ENCODE results near the gene CENPN.
A peak's percentile ranks its signal among the peaks of the same experiment; 100 is the strongest.

CENPN gene, protein sequence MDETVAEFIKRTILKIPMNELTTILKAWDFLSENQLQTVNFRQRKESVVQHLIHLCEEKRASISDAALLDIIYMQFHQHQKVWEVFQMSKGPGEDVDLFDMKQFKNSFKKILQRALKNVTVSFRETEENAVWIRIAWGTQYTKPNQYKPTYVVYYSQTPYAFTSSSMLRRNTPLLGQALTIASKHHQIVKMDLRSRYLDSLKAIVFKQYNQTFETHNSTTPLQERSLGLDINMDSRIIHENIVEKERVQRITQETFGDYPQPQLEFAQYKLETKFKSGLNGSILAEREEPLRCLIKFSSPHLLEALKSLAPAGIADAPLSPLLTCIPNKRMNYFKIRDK

DNA sequence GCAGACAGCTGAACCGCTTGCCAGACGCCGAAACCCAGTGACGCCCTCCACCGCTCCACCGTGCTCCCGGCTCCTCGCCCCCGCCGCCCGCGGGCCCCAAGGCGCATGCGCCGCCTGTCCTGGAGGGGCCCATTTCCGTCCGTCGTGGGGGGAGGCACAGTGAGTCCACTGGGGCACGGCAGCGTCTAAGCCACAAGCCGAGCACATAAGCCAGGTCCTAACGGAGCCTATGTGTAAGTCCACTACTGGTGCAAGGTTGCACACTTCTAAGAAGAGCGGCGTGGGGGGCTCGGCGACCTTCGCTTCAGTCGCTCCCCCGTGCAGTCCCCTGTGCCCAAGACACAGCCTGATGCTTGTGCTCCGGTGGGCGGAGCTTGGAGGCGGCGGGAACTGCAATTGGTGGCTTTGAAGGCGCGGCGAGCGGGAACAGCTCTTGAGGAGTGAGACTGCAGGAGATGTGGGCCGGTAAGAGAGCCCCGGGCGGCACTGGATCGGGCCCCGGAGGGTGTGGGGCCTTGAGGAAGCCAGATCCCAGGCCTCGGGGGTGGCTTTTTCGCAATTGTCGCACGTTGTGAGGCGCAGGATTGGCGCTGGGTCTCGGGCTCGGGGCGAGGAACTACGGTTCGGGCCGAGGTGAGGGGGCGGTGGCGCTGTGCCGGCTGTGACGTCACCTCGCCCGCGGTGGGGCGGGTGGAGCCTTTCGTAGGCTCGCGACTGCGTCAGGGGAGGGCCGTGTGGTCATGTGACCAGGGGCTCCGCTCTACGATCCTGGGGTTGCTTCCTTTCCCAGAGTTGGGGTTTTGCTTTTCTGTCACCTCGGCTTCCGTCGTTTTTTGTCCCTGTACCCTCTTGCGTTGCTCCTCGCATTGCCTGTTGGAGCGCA, at the start of gene CENPN, which contains the start of gene CMC2:
TSS of gene CENPN (plus strand) at position 402 of the 883 bp plus-strand sequence. CDS start 4,726 bp downstream, outside the sequence.
TSS of gene CMC2 (minus strand) at position 73 of the 883 bp plus-strand sequence. CDS start 9,491 bp downstream, outside the sequence.
- no peaks in the 10 kb centered on the region for H3K9me3 ChIP-seq
- peak; percentile 93 to 98 for DNase-seq (ENCODE audit: low spot score in 2 of 2)
- H3K27me3 ChIP-seq (ENCODE audit: low read depth): no peaks in the 10 kb centered on the region
- H3K4me1 ChIP-seq: peaks cover 12% of the 10 kb centered on the region
- in situ Hi-C loops (cut with MboI; ENCODE audit: low sequenced_read_pairs): no loop called here
- H3K4me3 ChIP-seq: peak within 1 kb of the TSS; percentile 97
- H3K36me3 ChIP-seq (replicated peaks): peaks cover 10% of the 10 kb centered on the region

DNA sequence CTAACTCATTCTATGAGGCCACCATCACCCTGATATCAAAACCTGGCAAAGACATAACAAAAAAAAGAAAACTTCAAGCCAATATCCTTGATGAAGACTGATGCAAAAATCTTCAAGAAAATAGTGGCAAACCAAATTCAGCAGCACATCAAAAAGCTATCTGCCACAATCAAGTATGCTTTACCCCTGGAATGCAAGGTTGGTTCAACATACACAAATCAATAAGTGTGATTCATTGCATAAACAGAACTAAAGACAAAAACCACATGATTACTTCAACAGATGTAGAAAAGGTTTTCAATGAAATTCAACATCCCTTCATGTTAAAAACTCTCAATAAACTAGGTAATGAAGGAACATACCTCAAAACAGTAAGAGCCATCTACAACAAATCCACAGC, 48.7 kb upstream of the CENPN start:
- H3K36me3 ChIP-seq (replicated peaks): no peaks in the 10 kb centered on the region
- no peaks in the 10 kb centered on the region for H3K27me3 ChIP-seq (ENCODE audit: low read depth)
- no peaks in the 10 kb centered on the region for H3K4me1 ChIP-seq
- in situ Hi-C loops (cut with MboI; ENCODE audit: low sequenced_read_pairs): loop anchor here (25.0 kb wide), 1 partner anchor 421 kb away; the partner anchor contains the start of gene DYNLRB2
- H3K9me3 ChIP-seq: no peaks in the 10 kb centered on the region
- H3K4me3 ChIP-seq: no peak overlapping the region
- no peak for DNase-seq (ENCODE audit: low spot score in 2 of 2)

DNA sequence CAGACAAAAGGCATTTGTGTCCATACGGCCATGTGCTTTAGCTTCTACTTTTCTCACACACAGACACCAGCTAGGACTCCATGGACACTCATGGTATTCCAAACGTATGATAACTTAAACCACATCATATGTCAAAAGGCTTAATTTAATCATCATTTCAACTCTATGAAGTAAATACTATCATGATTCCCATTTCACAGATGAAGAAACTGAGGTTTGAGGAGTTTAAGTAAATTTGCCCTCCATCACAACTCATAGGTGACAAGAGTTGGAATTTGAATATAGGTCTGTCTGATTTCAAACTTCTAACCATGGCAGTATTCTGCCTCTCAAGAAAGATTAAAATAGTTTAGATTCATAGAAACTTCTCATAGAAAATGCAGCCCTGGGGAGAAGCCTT, 44.1 kb upstream of the CENPN start:
- no peaks in the 10 kb centered on the region for H3K4me1 ChIP-seq
- no peak overlapping the region for H3K4me3 ChIP-seq
- in situ Hi-C loops (cut with MboI; ENCODE audit: low sequenced_read_pairs): loop anchor here (25.0 kb wide), 1 partner anchor 426 kb away; the partner anchor contains the start of gene DYNLRB2
- no peaks in the 10 kb centered on the region for H3K36me3 ChIP-seq (replicated peaks)
- no peaks in the 10 kb centered on the region for H3K27me3 ChIP-seq (ENCODE audit: low read depth)
- DNase-seq (ENCODE audit: low spot score in 2 of 2): no peak
- no peaks in the 10 kb centered on the region for H3K9me3 ChIP-seq

DNA sequence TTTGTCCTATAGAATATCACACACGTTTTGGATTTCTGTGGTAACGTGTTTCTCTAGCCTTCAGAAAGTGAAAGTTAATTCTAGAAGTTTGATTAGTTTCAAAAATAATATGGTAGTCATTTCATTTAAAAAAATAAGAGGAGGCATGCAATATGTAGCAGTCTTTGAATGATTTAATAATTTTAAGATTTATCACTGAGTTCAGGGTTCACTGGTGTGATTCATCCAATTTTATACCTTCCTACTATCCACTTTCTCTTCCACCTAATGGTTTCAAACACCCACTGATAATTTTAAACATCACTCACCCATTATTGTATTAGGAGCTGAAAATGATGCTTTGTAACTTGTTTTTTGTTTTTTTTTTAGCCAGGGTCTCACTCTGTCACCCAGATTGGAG, 42.7 kb upstream of the CENPN start:
- Histone ChIP-seq H3K36me3 (replicated peaks) (no peaks in the 10 kb centered on the region), H3K27me3 (ENCODE audit: low read depth) (no peaks in the 10 kb centered on the region), H3K4me3 (no peak overlapping the region), H3K4me1 (no peaks in the 10 kb centered on the region), H3K9me3 (no peaks in the 10 kb centered on the region)
- in situ Hi-C loops (cut with MboI; ENCODE audit: low sequenced_read_pairs): loop anchor here (25.0 kb wide), 1 partner anchor 427 kb away; the partner anchor contains the start of gene DYNLRB2
- DNase-seq (ENCODE audit: low spot score in 2 of 2): no peak

DNA sequence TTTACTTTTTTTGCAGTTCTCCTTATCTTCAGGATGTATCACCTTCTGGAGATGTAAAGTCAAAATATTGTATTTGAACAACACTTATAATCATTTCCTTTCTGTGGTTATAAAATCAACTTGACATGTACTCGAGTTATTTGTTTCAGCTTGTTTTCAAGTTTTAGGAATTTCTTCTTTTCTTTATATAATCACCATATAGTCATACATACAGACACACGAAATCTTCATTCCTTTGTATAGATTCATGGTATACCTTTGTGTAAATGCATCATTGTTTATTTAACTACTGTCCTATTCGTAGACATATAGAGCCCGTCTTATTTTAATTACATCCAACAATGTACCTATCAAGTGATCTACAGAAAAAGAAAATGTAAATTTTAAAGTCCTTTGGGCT, 40.4 kb upstream of the CENPN start:
- H3K27me3 ChIP-seq (ENCODE audit: low read depth): no peaks in the 10 kb centered on the region
- H3K4me1 ChIP-seq: no peaks in the 10 kb centered on the region
- H3K9me3 ChIP-seq: no peaks in the 10 kb centered on the region
- H3K4me3 ChIP-seq: no peak overlapping the region
- DNase-seq (ENCODE audit: low spot score in 2 of 2): no peak
- in situ Hi-C loops (cut with MboI; ENCODE audit: low sequenced_read_pairs): loop anchor here (25.0 kb wide), 1 partner anchor 429 kb away; the partner anchor contains the start of gene DYNLRB2
- peaks cover 5% of the 10 kb centered on the region; the same call in 1 of the 2 replicates for H3K36me3 ChIP-seq (replicated peaks)

DNA sequence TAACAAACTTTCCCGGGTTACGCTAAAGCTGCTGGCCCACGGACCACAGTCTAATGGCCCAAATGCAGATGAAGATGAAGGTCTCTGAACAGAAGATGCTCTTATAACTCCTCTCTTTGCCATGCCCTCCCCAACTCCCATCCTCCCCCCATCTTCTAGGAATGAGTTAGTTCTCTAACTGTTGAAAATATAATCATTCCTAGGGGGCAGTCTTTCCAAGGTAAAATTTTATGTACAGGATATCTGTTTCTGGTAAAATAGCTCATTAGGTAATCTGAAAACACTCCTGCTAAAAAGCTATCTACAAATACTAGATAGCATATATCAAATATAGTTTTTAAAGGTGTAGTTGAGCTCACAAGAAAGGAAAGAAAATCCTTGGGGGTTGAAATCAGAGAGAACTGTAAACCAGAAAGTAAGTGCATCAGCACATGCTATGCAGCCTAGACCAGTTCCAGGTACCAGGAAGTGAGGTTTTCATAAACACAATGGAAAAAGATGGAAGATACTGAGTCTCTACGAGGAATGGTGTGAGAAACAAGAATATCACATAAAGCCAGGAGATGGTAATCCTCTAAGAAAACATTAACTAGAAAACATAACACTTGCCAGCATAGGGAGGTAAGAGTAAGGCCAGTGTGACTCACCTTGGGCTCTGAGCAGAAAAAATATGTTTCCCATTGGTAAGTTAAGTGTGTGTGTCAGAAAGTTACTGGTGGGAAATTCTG, 38.5 kb upstream of the CENPN start:
- H3K4me3 ChIP-seq: no peak overlapping the region
- no peak for DNase-seq (ENCODE audit: low spot score in 2 of 2)
- in situ Hi-C loops (cut with MboI; ENCODE audit: low sequenced_read_pairs): loop anchor here (25.0 kb wide), 1 partner anchor 431 kb away; the partner anchor contains the start of gene DYNLRB2
- peaks cover 8% of the 10 kb centered on the region for H3K36me3 ChIP-seq (replicated peaks)
- H3K4me1 ChIP-seq: no peaks in the 10 kb centered on the region
- H3K9me3 ChIP-seq: no peaks in the 10 kb centered on the region
- no peaks in the 10 kb centered on the region for H3K27me3 ChIP-seq (ENCODE audit: low read depth)

DNA sequence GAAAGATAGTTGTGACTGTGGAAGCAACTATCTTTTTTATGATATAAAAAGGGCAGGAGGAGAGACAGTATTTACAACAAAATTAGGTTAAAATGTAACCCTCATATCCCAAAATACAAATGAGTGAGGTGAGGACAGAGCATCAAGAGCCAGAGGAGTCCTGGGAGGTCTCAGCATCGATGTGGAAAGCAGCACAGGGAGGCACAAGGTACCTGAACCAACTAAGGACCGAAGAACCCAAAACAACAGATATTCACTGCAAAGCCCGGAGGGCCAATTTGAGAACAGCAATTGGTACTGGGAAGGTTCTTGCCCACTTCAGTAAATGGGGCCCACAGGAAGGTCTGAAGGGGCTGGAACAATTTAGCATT, 37.9 kb upstream of the CENPN start:
- H3K27me3 ChIP-seq (ENCODE audit: low read depth): no peaks in the 10 kb centered on the region
- in situ Hi-C loops (cut with MboI; ENCODE audit: low sequenced_read_pairs): loop anchor here (25.0 kb wide), 1 partner anchor 432 kb away; the partner anchor contains the start of gene DYNLRB2
- no peak overlapping the region for H3K4me3 ChIP-seq
- peaks cover 8% of the 10 kb centered on the region for H3K36me3 ChIP-seq (replicated peaks)
- no peaks in the 10 kb centered on the region for H3K4me1 ChIP-seq
- no peak for DNase-seq (ENCODE audit: low spot score in 2 of 2)
- H3K9me3 ChIP-seq: no peaks in the 10 kb centered on the region

DNA sequence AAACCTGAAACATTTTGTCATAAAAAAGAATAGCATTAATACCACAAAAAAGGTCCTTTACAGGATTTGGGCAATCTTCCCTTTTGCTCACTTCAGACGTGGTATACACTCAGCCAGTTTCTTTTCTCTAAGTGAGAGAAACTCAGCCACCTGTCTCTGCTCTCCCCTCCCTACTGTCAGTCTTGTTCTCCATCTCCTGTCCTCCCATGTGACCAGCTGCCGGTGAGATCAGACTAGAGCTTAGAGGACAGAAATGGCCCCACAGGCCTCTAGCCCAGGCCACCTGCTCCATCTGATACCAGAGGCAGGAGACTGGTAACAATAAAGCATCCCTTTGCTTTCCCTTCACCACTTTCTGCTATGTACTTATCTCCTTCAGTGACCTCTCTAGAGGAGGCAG, 35.2 kb upstream of the CENPN start:
- no peaks in the 10 kb centered on the region for H3K4me1 ChIP-seq
- H3K9me3 ChIP-seq: no peaks in the 10 kb centered on the region
- no peak for DNase-seq (ENCODE audit: low spot score in 2 of 2)
- H3K27me3 ChIP-seq (ENCODE audit: low read depth): no peaks in the 10 kb centered on the region
- H3K36me3 ChIP-seq (replicated peaks): peaks cover 15% of the 10 kb centered on the region
- in situ Hi-C loops (cut with MboI; ENCODE audit: low sequenced_read_pairs): loop anchor here (25.0 kb wide), 1 partner anchor 435 kb away; the partner anchor contains the start of gene DYNLRB2
- H3K4me3 ChIP-seq: no peak overlapping the region

DNA sequence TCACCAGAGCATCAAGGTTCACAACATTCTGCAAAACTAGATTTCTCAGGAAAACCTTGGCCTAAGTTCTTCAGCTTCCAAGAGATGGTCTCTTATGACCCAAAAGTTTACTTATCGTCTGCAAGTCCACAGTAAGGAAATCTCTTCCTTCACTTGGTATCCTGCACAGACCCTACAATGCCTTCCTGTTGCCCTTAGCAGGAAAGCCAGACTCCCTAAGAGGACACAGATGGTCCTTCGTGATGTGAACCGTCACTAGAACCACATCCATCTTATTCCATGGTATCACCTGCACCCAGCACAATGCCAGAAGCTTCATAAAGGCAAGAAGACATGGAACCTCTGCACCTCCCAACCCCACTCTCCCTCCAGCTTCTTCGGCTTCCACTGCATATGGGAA, 34.4 kb upstream of the CENPN start:
- no peaks in the 10 kb centered on the region for H3K9me3 ChIP-seq
- DNase-seq (ENCODE audit: low spot score in 2 of 2): no peak
- H3K36me3 ChIP-seq (replicated peaks): peaks cover 15% of the 10 kb centered on the region
- H3K27me3 ChIP-seq (ENCODE audit: low read depth): no peaks in the 10 kb centered on the region
- no peak overlapping the region for H3K4me3 ChIP-seq
- H3K4me1 ChIP-seq: no peaks in the 10 kb centered on the region; the same call in 1 of the 2 replicates
- in situ Hi-C loops (cut with MboI; ENCODE audit: low sequenced_read_pairs): loop anchor here (25.0 kb wide), 1 partner anchor 435 kb away; the partner anchor contains the start of gene DYNLRB2

DNA sequence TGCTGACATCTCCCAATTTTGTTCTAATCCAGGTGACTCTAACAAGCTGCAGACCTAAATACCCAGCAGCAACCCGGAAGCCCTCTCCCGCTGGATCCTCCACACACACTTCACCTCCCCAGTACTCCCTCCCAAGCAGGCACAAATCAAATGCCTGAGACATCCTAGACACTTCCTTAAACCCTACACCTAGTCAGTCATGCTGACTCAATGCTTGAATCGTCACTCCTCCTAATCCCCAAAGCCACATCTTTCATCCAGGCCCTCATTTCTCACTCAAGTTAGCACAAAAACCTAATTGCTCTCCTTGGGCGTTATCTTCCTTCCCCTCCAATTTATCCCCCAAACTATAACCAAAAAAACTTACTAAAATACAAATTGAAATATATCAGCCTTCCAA, 33.0 kb upstream of the CENPN start:
- in situ Hi-C loops (cut with MboI; ENCODE audit: low sequenced_read_pairs): loop anchor here (25.0 kb wide), 1 partner anchor 437 kb away; the partner anchor contains the start of gene DYNLRB2
- H3K4me3 ChIP-seq: no peak overlapping the region
- no peaks in the 10 kb centered on the region for H3K9me3 ChIP-seq
- H3K4me1 ChIP-seq: no peaks in the 10 kb centered on the region; the same call in 1 of the 2 replicates
- H3K36me3 ChIP-seq (replicated peaks): peaks cover 15% of the 10 kb centered on the region
- no peak for DNase-seq (ENCODE audit: low spot score in 2 of 2)
- no peaks in the 10 kb centered on the region for H3K27me3 ChIP-seq (ENCODE audit: low read depth)

DNA sequence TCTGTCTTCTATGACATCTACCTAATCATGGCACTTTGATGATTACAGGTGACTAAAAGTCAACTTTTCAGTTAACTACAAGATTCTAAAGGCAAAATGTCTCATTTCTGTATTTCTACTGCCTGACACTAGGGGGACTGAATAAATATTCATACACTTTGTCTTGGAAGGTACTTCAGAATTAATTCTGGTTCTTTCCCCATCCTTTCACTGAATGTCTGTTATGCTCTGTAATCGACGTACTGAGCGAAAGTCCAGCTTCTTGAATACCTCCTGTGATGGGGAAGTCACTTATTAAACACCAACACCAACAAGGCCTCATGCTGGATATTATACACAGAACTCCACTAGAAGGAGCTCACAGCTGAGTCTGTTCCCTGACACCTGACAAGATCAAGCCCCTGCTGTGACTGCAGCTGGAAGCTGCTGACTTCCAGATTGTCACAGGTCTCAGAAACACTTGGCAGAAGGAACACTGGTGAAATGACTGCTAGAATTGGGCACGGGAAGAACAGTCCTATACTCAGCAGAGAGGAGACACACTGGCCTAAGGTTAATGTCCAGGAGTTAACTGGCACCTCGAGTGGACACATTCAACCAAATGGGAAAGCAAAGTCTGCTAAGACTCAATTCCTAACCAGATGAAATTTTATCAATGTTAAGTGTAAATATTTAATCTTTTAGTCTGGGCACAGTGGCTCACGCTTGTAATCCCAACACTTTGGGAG, 32.2 kb upstream of the CENPN start:
- H3K9me3 ChIP-seq: no peaks in the 10 kb centered on the region
- H3K4me1 ChIP-seq: no peaks in the 10 kb centered on the region; the same call in 1 of the 2 replicates
- no peak overlapping the region for H3K4me3 ChIP-seq
- H3K27me3 ChIP-seq (ENCODE audit: low read depth): no peaks in the 10 kb centered on the region
- no peak for DNase-seq (ENCODE audit: low spot score in 2 of 2)
- in situ Hi-C loops (cut with MboI; ENCODE audit: low sequenced_read_pairs): loop anchor here (25.0 kb wide), 1 partner anchor 438 kb away; the partner anchor contains the start of gene DYNLRB2
- H3K36me3 ChIP-seq (replicated peaks): peaks cover 16% of the 10 kb centered on the region

DNA sequence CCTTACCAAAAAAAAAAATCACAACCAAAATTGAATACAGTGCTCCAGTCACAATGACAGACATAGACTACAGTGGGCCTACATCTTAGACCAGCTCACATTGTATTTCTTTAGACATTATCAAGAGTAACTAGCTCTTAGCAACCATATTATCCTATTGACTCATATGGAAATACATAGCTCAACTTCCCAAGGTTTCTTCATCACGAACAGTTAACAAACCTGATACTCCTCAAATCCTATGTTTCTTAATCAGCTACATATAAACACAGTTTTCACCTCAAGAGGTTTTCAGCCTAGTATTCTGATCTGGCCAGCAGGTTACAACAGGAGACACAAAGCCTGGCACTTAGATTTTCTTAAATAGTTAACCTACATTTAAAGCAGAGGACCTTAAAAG, 30.1 kb upstream of the CENPN start:
- H3K4me1 ChIP-seq: no peaks in the 10 kb centered on the region; the same call in 1 of the 2 replicates
- H3K36me3 ChIP-seq (replicated peaks): peaks cover 16% of the 10 kb centered on the region
- in situ Hi-C loops (cut with MboI; ENCODE audit: low sequenced_read_pairs): no loop called here

More for the DNA sequence above, 30.1 kb upstream of the CENPN start:
- Histone ChIP-seq H3K9me3 (no peaks in the 10 kb centered on the region), H3K4me3 (no peak overlapping the region), H3K27me3 (ENCODE audit: low read depth) (no peaks in the 10 kb centered on the region)
- no peak for DNase-seq (ENCODE audit: low spot score in 2 of 2)

Data from HAP-1 (cell line).